ENCODE data around the gene NAV1. TPM values are rescaled to one million over a fixed set of nuclear protein-coding genes. Genes with fewer than 3 reads are reported as not detected.
"Not testable (repeated sequence)": the region's sequence is repeated elsewhere in the genome, so short reads cannot be mapped to it uniquely, and the experiment has no call there.

Gene NAV1
- polyA plus RNA-seq (ENCODE audit: insufficient read length in 4 of 4): 10 to 100 TPM; 18.2 to 22.4 (median 19.9) TPM

- DNase-seq (ENCODE audit: low read depth in 4 of 4, low spot score in 2 of 4): peak in 1 of 4 donors; percentile 46
Observed at GRCh38 chr1:201538612-201539551, at the start of gene NAV1. TSS of gene NAV1 (plus strand) at chr1:201539127. CDS start at chr1:201622885, 83,758 bp downstream.

DNA sequence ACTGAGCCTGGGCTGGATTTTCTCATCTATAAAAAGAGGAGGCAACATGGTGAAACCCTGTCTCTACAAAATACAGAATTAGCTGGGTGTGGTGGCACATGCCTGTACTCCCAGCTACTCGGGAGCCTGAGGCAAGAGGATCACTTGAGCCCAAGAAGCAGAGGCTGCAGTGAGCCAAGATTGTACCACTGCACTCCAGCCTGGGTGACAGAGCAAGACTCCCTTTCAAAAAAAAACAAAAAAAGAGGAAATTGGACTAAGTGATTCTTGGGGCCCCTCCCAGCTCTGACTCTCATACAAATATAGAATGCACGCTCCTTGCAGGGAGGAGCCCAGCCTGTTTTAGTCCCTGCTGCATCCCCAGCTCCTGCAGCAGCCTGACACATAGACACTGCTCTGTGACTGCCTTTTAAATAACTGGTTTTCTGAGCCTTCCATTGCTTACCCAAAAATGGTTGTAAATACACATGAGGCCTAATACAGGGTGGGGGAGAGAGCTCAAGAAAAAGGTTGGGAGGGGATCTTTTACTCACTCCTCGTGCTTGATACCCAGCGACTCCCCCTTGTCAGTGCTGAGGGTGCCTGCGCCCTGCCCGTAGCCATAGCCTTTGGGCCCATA is 49.2 kb upstream of the NAV1 start:
- DNase-seq (ENCODE audit: low read depth in 4 of 4, low spot score in 2 of 4): no peak

- DNase-seq (ENCODE audit: low read depth in 4 of 4, low spot score in 2 of 4): no peak
Observed at GRCh38 chr1:201490708-201491131, 48.2 kb upstream of the NAV1 start.

DNA sequence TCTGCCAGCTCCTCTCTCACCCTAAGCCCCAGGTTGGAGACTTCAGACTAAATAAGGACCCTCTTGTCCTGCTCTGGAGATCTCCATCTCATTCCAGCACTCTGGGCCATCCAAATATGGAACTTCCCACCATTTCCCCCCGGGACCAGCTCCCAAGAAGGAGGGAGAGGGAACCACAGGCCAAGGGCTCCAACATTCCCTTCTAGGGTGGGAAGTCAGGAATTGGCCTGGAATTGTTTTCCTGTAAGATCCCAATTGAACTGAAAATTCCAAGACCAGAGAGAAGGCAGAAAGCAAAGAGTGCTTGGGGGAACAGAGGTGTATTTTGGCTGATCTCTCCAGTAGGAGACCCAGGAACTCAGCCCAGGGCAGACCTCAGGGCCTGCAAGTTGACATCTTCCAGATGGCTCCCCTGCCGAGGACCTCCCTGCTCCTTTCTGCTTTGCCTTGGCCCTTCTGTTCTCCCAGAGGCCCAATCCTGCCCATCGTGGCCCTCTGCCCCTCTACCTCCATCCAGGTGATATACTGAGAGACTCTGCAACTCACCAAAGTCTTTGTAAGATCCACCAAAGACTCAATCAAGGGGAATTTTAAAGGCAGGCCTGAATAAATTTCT is 46.9 kb upstream of the NAV1 start:
- DNase-seq (ENCODE audit: low read depth in 4 of 4, low spot score in 2 of 4): no peak

- not testable (repeated sequence) for DNase-seq (ENCODE audit: low read depth in 4 of 4, low spot score in 2 of 4)
Observed at GRCh38 chr1:201493026-201493656, 45.8 kb upstream of the NAV1 start.

DNA sequence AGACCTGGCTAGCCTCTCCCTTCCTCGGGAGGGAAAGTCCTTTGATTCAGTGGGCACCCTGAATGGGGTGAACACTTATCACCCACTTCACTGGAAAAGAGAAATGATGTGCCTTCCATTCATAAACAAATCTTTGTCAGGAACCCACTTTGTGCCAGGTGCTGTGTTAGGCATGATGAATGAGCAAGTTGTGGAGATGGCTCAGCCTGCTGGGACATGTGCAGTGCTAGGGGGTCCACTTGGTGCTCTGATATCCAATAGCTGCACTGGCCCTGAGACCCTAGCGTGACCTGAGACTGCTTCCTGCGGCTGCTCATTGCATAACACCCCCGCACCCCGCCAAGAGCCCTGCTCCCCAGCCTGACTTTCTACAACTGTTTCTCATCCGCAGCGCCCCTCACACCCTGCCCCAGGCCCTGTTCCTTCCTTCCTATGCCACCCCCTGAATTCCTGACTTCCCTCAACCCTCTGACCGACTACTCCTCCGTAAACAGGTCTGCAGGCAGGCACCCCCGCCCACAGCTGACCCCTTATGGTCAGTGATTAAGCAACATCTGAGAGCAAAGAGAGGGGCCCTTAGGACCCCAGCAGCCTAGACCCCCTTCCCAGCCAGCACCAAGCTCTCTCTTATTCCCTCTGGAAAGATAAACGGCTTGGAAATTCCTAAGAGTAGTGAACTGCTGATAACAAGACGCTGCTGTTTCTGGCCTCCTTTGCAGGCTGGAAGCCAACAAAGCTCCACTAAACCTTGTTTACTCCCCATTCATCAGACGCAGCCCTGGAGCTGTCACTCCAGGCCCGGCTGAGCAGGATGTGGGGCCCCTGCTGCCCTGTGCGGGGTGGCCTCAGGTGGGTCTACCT is 44.9 kb upstream of the NAV1 start:
- DNase-seq (ENCODE audit: low read depth in 4 of 4, low spot score in 2 of 4): peak in 1 of 4 donors; percentile 81

- no peak for DNase-seq (ENCODE audit: low read depth in 4 of 4, low spot score in 2 of 4)
Observed at GRCh38 chr1:201495551-201496295, 43.2 kb upstream of the NAV1 start.

GRCh38 chr1:201496296-201496690 is 42.6 kb upstream of the NAV1 start:
- no peak for DNase-seq (ENCODE audit: low read depth in 4 of 4, low spot score in 2 of 4)

- DNase-seq (ENCODE audit: low read depth in 4 of 4, low spot score in 2 of 4): no peak
Observed at GRCh38 chr1:201497935-201498509, 40.9 kb upstream of the NAV1 start.

- no peak for DNase-seq (ENCODE audit: low read depth in 4 of 4, low spot score in 2 of 4)
Observed at GRCh38 chr1:201498621-201499020, 40.3 kb upstream of the NAV1 start.

DNA sequence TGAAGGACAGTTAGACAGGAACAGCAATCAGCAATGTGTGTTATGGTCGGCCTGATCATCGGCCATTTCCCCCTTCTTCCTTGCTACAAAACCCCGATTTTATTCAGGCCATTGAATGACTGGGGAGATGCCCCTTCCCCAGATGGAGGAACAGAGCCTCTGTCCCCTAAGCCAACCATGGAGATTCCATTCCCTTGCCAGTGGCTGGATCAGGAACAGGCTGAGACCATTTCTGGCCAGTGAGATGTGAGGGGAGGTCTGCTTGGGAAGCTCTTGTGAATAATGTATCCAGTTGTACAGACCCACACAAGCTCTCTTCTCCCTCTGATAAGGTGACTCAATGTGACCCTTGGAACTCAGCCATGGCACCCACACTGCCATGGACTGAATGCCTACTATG is 39.7 kb upstream of the NAV1 start:
- DNase-seq (ENCODE audit: low read depth in 4 of 4, low spot score in 2 of 4): no peak

DNA sequence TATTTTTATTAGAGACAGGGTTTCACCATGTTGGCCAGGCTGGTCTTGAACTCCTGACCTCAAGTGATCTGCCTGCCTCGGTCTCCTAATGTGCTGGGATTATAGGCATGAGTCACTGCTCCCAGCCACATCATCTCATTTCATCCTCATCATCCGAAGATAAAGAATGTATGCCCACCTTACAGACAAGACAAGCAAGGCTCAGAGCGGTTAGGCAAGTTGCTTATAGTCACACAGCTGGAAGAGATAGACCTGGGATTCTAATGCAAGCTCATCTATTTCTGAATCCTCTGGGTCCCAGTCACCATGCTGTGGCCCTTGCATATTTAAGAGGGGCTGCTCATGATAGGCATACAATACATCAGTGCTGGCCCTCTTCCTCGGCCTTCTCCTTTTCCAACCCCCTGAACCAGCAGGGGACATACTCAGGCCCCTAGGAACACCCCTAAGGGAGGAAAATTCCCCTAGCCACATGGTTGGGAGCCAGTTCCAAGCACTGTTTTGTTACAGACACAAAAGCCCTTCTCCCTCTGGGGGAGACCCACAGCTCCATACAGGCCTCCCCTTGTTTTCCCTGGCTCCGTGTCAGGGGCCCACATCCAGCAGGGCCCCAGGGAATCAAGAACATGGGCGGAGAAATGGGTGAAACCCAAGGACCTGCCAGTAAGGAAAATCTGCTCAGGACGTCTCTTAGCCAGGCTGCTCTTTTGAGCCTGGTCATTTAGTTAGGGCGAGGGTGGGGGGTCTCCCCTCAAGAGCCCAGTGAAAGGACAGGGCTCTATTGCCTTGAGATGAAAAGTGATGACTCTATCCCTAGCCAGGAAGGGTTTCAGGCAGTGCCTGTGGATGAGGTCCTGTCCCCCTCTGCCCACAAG is 38.9 kb upstream of the NAV1 start:
- no peak for DNase-seq (ENCODE audit: low read depth in 4 of 4, low spot score in 2 of 4)

DNA sequence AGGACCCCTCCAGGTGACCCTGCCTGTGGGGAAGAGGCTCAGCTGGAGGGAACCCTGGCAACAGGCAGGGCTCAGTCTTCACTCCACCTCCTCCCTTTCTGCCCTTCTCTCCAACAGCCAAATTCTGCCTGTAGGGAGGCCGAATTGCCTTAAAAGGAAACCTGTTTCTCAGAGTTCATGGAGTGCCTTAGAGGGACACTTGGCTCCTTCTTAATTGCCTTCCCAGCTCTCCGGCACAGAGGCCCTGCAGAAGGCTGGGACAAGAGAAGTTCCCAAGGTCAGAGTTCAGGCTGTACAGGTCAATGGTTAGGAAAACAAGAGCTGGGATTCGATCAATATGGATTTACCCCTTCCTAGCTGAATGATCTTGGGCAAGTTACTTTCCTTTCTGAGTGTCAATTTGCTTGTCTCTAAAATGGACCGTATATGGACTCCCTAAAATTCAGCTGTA is 38.2 kb upstream of the NAV1 start:
- no peak for DNase-seq (ENCODE audit: low read depth in 4 of 4, low spot score in 2 of 4)

- DNase-seq (ENCODE audit: low read depth in 4 of 4, low spot score in 2 of 4): no peak
Observed at GRCh38 chr1:201501144-201501543, 37.8 kb upstream of the NAV1 start.

DNA sequence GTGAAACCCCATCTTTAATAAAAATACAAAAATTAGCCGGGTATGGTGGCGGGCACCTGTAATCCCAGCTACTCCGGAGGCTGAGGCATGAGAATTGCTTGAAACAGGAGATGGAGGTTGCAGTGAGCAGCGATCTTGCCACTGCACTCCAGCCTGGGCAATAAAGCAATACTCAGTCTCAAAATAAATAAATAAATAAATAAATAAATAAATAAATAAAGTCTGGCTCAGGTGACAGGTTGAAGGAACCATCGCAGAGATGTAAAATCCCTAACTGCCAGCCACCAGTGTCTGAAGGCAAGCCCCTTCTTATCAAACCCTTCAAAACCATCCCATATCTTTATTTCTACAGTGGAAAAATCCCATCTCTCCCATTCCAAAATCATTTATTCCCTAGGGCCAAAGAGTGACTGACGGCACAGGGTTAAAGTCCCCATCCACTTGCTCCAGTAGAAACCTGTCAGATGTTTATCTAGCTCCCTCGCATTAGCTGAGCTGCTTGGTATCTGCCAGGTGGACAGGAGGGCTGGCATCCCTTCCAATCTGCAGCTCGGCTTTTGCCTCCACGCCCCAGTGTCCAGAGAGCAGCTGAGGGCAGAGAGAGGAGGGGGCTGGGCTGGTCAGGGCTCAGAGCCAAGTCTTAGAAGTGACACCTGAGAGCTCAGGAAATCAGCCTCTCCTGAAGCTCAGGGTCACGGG is 37.0 kb upstream of the NAV1 start:
- DNase-seq (ENCODE audit: low read depth in 4 of 4, low spot score in 2 of 4): peak in 1 of 4 donors; percentile 82

- no peak for DNase-seq (ENCODE audit: low read depth in 4 of 4, low spot score in 2 of 4)
Observed at GRCh38 chr1:201502511-201502857, 36.4 kb upstream of the NAV1 start.

Data from left renal cortex interstitium (tissue), 4 donors.